22Rv1 (cell line): ENCODE data around the gene CCDC91.

Experiments used
- CTCF ChIP-seq: fragments of 450-650 bp; IDR thresholded peaks from 2 replicates; pipeline ENCODE4 v1.5.1; 2017; ENCODE audit warnings: mild to moderate bottlenecking
- ZFX ChIP-seq: fragments of 450-650 bp; IDR thresholded peaks from 2 replicates; pipeline ENCODE4 v1.6.1; 2017; ENCODE audit warnings: antibody characterized with exemption, borderline replicate concordance

- no peak for TF ChIP-seq CTCF
- no peak for TF ChIP-seq ZFX
Observed at GRCh38 chr12:28313631-28314030, 123.4 kb downstream of the CCDC91 start.
